ENCODE results near the gene GATD1.

DNA sequence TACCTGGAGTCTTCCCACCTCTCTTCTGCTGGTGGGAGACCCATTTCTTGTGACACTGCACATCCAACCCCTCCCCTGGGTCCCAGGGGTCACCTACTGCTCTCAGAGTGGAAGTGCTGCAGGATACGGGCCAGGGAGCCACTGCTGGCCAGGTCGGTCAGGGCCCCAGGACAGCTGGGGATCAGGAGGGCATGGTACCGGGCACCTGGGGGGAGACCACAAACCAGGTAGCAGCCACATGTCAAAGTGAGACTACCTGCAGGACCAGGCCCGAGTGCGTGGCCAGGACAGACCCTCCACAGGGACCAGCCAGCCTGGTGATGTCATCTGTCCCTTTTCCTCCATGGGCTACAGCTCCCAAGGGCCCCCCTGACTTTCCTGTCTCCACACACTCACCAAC is 3.9 kb downstream of the GATD1 start:
- TF ChIP-seq, protein P1, sequence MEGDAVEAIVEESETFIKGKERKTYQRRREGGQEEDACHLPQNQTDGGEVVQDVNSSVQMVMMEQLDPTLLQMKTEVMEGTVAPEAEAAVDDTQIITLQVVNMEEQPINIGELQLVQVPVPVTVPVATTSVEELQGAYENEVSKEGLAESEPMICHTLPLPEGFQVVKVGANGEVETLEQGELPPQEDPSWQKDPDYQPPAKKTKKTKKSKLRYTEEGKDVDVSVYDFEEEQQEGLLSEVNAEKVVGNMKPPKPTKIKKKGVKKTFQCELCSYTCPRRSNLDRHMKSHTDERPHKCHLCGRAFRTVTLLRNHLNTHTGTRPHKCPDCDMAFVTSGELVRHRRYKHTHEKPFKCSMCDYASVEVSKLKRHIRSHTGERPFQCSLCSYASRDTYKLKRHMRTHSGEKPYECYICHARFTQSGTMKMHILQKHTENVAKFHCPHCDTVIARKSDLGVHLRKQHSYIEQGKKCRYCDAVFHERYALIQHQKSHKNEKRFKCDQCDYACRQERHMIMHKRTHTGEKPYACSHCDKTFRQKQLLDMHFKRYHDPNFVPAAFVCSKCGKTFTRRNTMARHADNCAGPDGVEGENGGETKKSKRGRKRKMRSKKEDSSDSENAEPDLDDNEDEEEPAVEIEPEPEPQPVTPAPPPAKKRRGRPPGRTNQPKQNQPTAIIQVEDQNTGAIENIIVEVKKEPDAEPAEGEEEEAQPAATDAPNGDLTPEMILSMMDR (IDR thresholded peaks at IDR 0.05) = no peak
- TF ChIP-seq POLR2AphosphoS5 (IDR thresholded peaks at IDR 0.05) (no peak), POLR2A (IDR thresholded peaks at IDR 0.05) (no peak), EP300 (IDR thresholded peaks at IDR 0.05) (no peak)

Measured in stomach (tissue), 4 donors.